ENCODE measurements around the gene ACSL4.

DNA sequence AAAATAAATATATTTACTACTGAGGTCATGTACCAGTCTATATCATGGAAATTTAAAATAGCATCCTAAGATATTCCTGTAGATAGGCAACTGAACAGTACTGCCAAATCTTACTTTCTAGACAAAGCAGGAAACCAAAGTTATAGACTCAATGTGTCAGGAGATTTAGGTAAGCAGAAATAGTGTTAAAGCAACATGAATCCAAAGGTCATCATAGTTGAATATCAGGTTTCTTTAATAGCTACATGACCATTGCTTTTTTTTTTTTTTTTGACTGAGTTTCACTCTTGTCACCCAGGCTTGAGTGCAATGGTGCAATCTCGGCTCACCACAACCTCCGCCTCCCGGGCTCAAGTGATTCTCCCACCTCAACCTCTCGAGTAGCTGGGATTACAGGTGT, 20.2 kb upstream of the ACSL4 start:
- TF ChIP-seq, protein P1, sequence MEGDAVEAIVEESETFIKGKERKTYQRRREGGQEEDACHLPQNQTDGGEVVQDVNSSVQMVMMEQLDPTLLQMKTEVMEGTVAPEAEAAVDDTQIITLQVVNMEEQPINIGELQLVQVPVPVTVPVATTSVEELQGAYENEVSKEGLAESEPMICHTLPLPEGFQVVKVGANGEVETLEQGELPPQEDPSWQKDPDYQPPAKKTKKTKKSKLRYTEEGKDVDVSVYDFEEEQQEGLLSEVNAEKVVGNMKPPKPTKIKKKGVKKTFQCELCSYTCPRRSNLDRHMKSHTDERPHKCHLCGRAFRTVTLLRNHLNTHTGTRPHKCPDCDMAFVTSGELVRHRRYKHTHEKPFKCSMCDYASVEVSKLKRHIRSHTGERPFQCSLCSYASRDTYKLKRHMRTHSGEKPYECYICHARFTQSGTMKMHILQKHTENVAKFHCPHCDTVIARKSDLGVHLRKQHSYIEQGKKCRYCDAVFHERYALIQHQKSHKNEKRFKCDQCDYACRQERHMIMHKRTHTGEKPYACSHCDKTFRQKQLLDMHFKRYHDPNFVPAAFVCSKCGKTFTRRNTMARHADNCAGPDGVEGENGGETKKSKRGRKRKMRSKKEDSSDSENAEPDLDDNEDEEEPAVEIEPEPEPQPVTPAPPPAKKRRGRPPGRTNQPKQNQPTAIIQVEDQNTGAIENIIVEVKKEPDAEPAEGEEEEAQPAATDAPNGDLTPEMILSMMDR (conservative IDR thresholded peaks at IDR 0.05 in 1 of 2, IDR thresholded peaks at IDR 0.05 in 1 of 2; ENCODE audit: low read depth in 1 of 2, low read length in 2 of 2) = no peak
- no peak for TF ChIP-seq EZH2 (IDR thresholded peaks at IDR 0.05; ENCODE audit: low read length, missing control alignments)

All from fibroblast of lung (primary cell).